SK-N-DZ (cell line): ENCODE data around the gene GLTPD2. TPM values are rescaled to one million over a fixed set of nuclear protein-coding genes. Genes with fewer than 3 reads are reported as not detected.

ENCODE experiments used
- DNase-seq: peaks from one replicate; pipeline ENCODE4 v3.0.0-alpha.2; 2015; ENCODE audit warnings: low spot score
- polyA plus RNA-seq, 2 experiments: library from polyadenylated mRNA; depleted of rRNA; stranded (reverse); fragments of >200 nt; gene quantifications; 2 replicates each; pipeline ENCODE4 v1.2.3, GENCODE V29; 2014

Gene GLTPD2
- not detected in 2 replicates for polyA plus RNA-seq (2014; cell fraction: cytosol; rRNA removed)
- polyA plus RNA-seq (2014; cell fraction: nucleus; rRNA removed) = not detected in 2 replicates

GRCh38 chr17:4788807-4789700 is at the start of gene GLTPD2:
Gene GLTPD2 (plus strand): TSS chr17:4788964. CDS start chr17:4789012, 48 bp downstream.
- peak; percentile 28 for DNase-seq

DNA sequence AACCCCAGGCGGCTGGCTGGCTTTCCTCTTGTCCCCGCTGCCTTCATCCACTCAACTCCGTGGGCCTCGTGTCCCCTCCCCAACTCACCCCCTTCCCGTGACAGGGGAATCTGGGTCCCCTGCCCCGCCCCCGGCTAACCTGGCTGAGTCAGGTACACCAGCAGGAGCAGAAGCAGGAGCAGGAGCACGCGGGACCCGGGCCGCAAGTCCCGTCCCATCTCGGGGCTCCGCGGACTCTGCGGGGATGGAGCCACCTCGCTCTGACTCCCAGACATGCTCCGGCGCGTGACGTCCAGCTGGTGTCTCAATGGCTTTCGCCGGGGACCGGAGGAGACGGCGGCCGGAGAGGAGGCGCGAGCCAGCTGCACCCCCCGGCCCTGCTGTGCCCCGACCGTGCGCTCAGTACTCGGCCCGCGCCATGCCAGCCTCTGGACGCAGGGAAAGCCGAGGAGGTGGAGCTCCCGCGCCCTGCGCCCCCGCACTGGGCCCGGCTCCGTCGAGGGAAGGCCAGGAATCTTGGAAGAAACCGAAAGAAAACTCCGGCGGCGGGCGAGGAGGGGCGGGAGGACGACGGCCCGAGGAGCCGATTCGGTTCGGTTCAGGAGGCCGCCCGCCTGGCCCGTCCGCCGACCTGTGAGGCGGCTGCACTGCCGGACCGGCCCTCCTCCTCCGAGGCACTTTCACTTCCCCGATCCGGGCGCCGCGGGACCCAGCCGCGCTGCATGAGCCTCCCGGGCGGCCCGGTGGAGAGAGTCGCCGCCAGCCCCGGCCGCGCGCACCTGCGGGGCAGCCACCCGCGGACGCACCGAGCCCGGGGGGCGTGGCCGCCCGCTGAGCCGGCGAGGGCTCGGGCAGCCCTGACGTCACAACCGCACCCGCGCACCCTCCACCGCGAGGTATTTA is 49.4 kb upstream of the GLTPD2 start, which contains the start of the genes CXCL16 and ZMYND15:
TSS of gene CXCL16 (minus strand) at position 807 of the 903 bp plus-strand sequence. CDS start at position 218, 589 bp downstream.
TSS of gene ZMYND15 (plus strand) at position 712 of the 903 bp plus-strand sequence. CDS start 716 bp downstream, outside the sequence.
- no peak for DNase-seq

DNA sequence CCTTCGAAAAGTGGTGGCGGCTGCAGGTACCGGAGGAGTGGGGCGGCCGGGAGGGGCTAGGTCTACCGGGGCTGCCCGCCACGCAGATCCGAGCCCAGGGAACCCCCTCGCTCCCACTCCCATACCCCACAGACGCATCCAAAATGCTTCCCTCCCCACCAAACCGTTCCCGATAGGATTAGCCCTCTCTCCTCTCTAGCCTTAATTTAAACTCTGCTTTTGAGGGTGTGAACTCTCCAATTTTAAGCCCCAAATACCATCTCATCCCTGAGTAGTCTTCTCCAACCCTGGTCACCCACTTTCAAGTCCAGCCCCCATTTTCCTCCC is 48.8 kb upstream of the GLTPD2 start:
- DNase-seq = no peak

DNA sequence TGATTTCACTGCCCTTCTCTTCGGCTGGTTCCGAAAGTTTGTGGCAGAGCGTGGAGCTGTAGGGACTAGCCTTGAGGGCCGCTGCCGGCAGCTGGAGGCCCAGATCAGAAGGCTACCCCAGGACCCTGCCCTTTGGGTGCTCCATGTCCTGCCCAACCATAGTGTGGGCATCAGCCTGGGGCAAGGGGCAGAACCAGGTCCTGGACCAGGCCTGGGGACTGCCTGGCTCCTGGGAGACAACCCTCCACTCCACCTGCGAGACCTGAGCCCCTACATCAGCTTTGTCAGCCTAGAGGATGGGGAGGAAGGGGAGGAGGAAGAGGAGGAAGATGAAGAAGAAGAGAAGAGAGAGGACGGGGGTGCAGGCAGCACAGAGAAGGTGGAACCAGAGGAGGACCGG is 48.2 kb upstream of the GLTPD2 start:
- no peak for DNase-seq

DNA sequence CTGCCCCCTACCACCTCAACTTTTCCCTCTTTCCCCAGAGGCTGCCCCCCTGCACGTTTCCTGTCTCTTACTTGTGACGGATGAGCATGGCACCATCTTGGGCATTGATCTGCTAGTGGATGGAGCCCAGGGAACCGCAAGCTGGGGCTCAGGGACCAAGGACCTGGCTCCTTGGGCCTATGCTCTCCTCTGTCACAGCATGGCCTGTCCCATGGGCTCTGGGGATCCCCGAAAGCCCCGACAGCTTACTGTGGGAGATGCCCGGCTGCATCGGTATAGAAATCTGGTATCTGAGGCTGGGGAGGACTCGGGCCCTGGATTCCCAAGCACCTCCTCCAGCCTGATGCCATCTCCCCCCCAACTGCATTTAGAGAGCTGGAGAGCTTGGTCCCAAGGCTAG is 47.2 kb upstream of the GLTPD2 start:
- DNase-seq = no peak

DNA sequence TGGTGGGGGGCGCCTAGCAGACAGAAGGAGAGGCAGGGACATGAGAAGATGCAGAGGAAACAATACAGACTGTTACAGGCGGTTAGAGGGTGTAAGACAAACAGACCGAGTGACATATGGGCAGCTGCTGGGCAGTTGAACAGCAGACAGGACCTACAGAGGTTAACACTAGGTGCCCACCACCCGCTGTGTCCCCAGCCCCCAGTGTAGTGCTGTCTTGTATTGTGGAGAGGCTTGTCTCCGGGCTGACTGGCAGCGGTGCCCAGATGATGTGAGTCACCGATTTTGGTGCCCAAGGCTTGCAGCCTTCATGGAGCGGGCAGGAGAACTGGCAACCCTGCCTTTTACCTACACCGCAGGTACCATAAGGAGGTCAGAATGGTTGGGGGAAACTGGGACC is 46.6 kb upstream of the GLTPD2 start:
- no peak for DNase-seq

GRCh38 chr17:4742629-4743028 is 46.1 kb upstream of the GLTPD2 start:
- DNase-seq = no peak

- DNase-seq = no peak
These were observed 45.5 kb upstream of the GLTPD2 start for GRCh38 chr17:4743216-4743615.

DNA sequence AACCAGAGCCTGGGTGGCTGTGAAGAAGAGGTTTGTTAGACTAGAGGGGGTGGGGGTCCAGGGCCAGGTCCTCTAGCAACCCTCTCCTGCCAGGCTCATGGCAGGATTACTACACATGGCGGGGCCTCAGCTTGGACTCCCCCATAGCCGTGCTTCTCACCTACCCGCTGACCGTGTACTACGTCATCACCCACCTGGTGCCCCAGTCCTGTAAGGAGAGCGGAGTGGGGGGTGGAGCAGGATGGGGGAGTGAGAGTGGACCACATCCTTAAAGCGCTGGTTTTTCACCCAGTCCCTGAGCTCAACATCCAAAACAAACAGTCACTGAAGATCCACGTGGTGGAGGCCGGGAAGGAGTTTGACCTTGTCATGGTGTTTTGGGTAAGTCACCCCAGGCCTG is 44.9 kb upstream of the GLTPD2 start:
- DNase-seq = no peak

DNA sequence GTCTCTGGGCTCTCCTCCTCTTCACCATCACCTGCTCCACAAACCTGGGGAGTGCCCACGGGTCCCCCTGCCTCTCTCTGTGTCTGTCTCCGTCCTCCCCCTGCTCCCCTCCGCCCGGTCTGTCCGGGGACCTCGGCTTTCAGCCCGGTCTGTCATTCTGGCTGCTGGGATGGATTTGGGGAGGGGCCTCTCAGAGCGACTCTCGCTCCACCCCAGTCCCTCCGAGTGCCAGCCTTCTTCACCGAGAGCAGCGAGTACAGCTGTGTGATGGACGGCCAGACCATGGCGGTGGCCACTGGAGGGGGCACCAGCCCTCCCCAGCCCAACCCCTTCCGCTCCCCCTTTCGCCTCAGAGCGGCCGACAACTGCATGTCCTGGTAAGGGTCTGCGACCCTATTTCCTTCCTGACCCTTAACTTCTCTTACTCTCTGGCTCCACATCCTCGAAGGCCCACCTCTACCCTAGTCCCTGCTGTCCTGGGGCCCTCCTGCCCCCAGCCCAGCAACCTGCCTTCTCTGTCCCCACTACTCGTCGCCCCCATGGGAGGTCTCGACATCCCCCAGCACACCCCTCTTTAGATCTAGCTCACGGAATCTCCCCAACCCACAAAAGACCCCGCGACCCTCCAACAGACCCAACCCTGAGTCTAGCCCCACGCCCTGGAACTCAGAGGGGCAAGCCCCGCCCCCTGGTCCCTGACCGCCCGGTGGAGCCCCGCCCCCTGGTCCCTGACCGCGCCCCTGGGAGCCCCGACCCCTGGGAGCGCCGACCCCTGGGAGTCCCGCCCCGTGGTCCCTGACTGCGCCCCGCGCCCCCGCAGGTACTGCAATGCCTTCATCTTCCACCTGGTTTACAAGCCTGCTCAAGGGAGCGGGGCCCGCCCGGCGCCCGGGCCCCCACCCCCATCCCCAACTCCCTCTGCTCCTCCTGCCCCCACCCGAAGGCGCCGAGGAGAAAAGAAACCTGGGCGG is 43.5 kb upstream of the GLTPD2 start:
- no peak for DNase-seq

DNA sequence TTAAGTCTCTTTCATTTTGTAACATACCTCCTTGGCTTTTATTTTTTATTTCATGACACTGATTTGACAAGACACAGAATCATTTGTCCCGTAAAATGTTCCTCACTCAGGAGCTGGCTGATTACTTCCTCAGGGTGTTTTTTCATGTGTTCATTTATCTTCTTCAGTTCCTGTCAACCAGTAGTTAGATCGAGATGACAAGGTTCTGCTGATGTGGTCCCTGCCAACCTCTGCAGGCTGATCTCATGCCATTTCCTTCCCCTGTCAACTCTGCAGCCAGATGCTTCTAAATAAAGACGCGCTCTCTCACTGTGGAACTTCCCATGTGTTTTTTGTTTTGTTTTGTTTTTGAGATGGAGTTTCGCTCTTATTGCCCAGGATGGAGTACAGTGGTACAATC is 40.9 kb upstream of the GLTPD2 start:
- DNase-seq = peak; percentile 56

DNA sequence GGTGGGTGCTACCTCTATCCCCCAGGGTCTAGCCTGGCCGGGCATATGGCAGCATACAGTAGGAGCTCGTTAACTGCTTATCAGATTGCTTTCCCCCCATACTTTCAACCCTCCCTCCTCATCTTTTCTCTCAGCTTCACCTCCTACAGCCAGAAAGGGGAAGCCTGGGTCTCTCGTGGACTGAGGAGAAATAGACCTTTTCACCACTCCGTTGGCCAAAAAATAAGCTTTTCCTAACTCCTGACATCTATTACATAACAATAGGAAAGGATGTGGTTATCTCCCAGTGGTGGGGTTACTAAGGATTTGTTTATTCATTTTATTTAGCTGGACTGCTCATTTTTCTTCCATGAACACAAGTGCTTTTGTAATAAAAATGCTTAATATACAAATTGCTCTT is 40.1 kb upstream of the GLTPD2 start:
- DNase-seq = no peak

DNA sequence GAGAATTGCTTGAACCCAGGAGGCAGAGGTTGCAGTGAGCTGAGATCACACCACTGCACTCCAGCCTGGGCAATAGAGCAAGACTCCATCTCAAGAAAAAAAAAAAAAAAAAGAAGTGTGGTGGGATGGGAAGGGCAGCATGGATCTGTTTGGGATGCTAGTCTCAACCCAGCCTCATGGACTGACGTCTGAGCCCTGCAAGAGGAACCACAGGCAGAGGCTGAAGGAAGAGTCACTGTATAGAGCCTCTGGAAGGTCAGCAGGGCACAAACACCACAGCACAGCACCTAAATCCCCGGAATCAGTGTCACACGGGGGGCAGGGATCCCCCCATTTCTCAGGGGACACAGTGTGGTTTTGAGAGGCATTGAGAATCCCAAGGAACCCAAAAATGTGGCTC is 38.2 kb upstream of the GLTPD2 start:
- DNase-seq = no peak

DNA sequence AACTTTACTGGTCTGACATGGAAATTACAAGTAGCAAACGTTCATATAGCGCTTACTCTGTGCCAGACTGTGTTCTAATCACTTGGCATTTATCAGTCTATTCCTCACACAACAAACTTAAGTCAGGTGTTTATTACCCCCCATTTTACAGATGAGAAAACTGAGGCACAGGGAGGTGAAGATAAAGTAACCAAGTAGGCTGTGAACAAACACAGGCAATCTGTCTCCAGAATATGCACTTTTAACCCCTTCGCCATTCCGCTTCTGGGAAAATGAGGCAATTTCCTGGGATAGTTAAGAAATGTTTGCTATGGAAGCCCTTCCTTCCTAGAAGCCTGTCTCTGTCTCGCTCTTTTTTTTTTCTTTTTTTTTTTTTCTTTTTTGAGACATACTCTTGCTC is 36.8 kb upstream of the GLTPD2 start:
- no peak for DNase-seq

DNA sequence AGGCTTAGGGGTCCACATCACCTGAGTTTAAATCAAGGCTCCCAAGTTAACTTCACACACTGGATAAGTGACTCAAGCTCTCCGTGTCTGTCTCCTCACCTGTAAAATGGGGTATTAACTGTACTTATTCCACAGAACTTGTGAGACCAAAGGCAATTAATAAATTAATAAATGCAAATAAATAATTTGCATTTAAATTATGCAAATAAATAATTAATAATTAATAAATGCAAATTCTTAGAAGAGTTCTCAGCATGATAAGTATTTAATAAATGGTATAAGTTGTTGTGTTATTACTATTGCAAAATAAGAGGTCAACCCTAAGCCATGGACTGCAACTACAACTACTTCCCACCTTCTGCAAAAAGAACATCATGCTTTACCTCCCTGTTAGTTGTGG is 35.4 kb upstream of the GLTPD2 start:
- DNase-seq = no peak

DNA sequence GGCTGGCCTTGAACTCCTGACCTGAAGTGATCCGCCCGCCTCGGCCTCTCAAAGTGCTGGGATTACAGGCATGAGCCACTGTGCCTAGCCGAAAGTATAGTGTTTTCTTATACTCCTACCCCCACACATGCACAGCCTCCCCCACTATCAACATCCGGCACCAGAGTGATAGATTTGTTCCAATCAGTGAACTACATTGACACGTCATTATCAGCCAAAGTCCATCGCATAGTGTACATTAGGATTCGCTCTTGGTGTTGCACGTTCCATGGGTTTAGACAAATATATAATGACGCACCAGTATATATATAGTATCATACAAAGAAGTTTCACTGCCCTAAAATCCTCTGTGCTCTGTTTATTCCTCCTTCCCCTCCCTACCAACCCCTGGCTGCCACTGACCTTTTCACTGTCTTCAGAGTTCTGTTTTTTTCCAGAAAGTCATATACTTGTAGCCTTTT is 29.0 kb upstream of the GLTPD2 start:
- no peak for DNase-seq

DNA sequence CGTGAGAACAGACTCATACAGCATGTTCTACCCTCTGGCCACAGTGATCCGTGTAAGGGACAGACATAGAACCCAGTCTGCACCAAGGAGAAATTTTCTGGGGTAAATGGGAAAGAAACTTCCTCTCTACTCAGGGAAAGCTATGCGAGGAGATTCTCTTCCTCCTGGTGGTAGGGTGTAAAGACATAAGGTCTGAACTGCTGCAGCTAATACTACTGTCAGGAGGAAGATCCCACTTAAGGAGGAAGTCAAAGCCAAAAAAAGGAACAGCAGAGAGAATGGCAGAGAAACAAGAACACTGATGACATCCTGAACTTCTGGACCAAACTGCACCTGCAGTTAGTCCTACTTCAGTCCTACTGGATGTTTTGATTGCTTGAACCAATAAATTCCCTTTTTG is 24.2 kb upstream of the GLTPD2 start:
- no peak for DNase-seq

GRCh38 chr17:4766201-4766600 is 22.6 kb upstream of the GLTPD2 start:
- DNase-seq = no peak

DNA sequence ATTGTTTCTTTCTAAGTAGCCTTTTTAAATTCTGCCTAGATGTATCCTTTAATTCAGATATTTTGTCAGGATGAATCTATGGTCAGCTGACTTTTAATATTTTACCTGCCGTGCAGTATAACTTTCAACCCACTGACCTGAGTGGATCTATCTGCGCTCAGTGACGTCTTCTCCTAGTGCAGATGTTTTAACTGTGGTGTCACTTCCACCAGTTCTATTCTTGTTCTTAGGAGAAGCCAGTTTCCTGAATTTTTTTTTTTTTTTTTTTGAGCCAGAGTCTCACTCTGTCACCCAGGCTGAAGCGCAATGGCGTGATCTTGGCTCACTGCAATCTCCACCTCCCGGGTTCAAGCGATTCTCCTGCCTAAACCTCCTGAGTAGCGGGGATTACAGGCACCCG is 22.0 kb upstream of the GLTPD2 start:
- DNase-seq = no peak

DNA sequence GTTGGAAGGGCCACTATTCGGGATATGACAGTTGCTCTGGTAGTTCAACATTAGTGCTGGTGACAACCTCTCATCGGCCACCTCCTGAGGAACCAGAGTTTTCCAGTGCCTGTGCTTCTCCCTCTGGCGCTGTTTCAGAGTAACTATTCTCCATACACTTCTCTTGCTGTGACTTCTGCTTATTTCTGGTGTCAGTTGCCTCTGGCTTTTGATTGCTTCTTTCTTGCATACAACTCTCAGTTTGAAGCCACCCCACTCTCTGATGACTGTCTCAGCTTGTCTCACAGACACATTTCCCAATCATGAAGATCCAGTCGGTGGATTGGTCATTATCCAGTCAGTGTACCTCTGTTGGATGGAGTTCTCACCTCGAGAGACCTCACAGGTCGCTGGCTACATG is 20.5 kb upstream of the GLTPD2 start:
- no peak for DNase-seq

GRCh38 chr17:4769628-4770027 is 19.1 kb upstream of the GLTPD2 start:
- DNase-seq = no peak
